ENCODE measurements around the gene FNDC10. TPM values are rescaled to one million over a fixed set of nuclear protein-coding genes. Genes with fewer than 3 reads are reported as not detected.
"Not testable (repeated sequence)": the region's sequence is repeated elsewhere in the genome, so short reads cannot be mapped to it uniquely, and the experiment has no call there.

The FNDC10 gene
- total RNA-seq (1 to 10 TPM in 2 of 6 donors, under 1 TPM in 4; 0.28 to 2.4 (median 0.71) TPM), polyA plus RNA-seq (1 to 10 TPM; 1.6 to 2.3 TPM)

GRCh38 chr1:1599935-1600860 lies at the start of gene FNDC10:
FNDC10 (minus strand) TSS chr1:1600135; CDS start chr1:1600015, 120 bp downstream.
- TF ChIP-seq CTCF (IDR thresholded peaks at IDR 0.05), result no peak
- Histone ChIP-seq H3K4me3 (peak within 1 kb of the TSS in 1 of 4 donors; percentile 50), H3K4me1 (peaks cover 0 to 6% (median 4%) of the 10 kb centered on the region in 3 donors), H3K27ac (no peak within 1 kb of the TSS), H3K36me3 (no peaks in the 10 kb centered on the region), H3K27me3 (no peaks in the 10 kb centered on the region), H3K9me3 (no peaks in the 10 kb centered on the region)
- WGBS, 2 donors, result 8 to 10% methylated on average over 63 to 125 of the region's 125 CpGs
- intact Hi-C loops (cut with DNase I), result no loop called here
- ATAC-seq, result peak in 2 of 4 donors; percentile 18 to 33
- DNase-seq, result peak in 2 of 6 donors; percentile 56 to 69
- no peak for FAIRE-seq

- intact Hi-C loops (cut with DNase I); H3K27me3 ChIP-seq; H3K27ac ChIP-seq; H3K4me3 ChIP-seq; H3K9me3 ChIP-seq; H3K4me1 ChIP-seq: not testable (repeated sequence)
- peak; percentile 34 for FAIRE-seq
- ATAC-seq, result peak in 1 of 4 donors; percentile 33
- 83 to 87% methylated on average over 11 of the region's 11 CpGs for WGBS, 2 donors
- H3K36me3 ChIP-seq, result peaks cover 0 to 23% (median 0%) of the 10 kb centered on the region in 3 donors
- DNase-seq, result peak in 3 of 6 donors; percentile 4 to 41 (median 18)
Measured at GRCh38 chr1:1648265-1648664, 48.3 kb upstream of the FNDC10 start.

GRCh38 chr1:1647567-1648241 lies 47.8 kb upstream of the FNDC10 start:
- H3K4me3 ChIP-seq; H3K4me1 ChIP-seq; H3K27me3 ChIP-seq; intact Hi-C loops (cut with DNase I); H3K9me3 ChIP-seq; H3K27ac ChIP-seq; FAIRE-seq: not testable (repeated sequence)
- DNase-seq (peak in 3 of 6 donors; percentile 2 to 36 (median 29)), ATAC-seq (peak in 1 of 4 donors; percentile 8)
- WGBS, 2 donors, result 85 to 88% methylated on average over 17 of the region's 17 CpGs
- H3K36me3 ChIP-seq, result peaks cover 0 to 17% (median 0%) of the 10 kb centered on the region in 3 donors

- H3K9me3 ChIP-seq; H3K4me3 ChIP-seq; FAIRE-seq; H3K27me3 ChIP-seq; ATAC-seq; H3K4me1 ChIP-seq; H3K27ac ChIP-seq; intact Hi-C loops (cut with DNase I); DNase-seq: not testable (repeated sequence)
- H3K36me3 ChIP-seq, result peaks cover 0 to 16% (median 0%) of the 10 kb centered on the region in 3 donors
- WGBS, 2 donors, result 83 to 87% methylated on average over 5 of the region's 5 CpGs
Measured at GRCh38 chr1:1646326-1646725, 46.4 kb upstream of the FNDC10 start.

- FAIRE-seq; H3K4me3 ChIP-seq; H3K27me3 ChIP-seq; H3K9me3 ChIP-seq; H3K4me1 ChIP-seq; ATAC-seq; H3K27ac ChIP-seq; intact Hi-C loops (cut with DNase I): not testable (repeated sequence)
- DNase-seq, result peak in 2 of 6 donors; percentile 22 to 26
- WGBS, 2 donors, result 92 to 96% methylated on average over 22 to 32 of the region's 38 CpGs
- H3K36me3 ChIP-seq, result peaks cover 0 to 14% (median 7%) of the 10 kb centered on the region in 3 donors
Measured at GRCh38 chr1:1640711-1641461, 41.0 kb upstream of the FNDC10 start.

- ATAC-seq; H3K27ac ChIP-seq; intact Hi-C loops (cut with DNase I); FAIRE-seq; H3K4me1 ChIP-seq; H3K9me3 ChIP-seq; H3K4me3 ChIP-seq; H3K27me3 ChIP-seq: not testable (repeated sequence)
- H3K36me3 ChIP-seq, result peaks cover 0 to 14% (median 7%) of the 10 kb centered on the region in 3 donors
- 92 to 100% methylated on average over 2 to 21 of the region's 25 CpGs for WGBS, 2 donors
- peak in 2 of 6 donors; percentile 23 to 30 for DNase-seq
Measured at GRCh38 chr1:1640081-1640480, 40.1 kb upstream of the FNDC10 start.

GRCh38 chr1:1639368-1639767 lies 39.4 kb upstream of the FNDC10 start:
- DNase-seq, result peak in 2 of 6 donors; percentile 9 to 39
- peaks cover 0 to 14% (median 7%) of the 10 kb centered on the region in 3 donors for H3K36me3 ChIP-seq
- 92 to 98% methylated on average over 16 of the region's 16 CpGs for WGBS, 2 donors
- H3K9me3 ChIP-seq; H3K27me3 ChIP-seq; H3K4me1 ChIP-seq; ATAC-seq; H3K27ac ChIP-seq; FAIRE-seq; H3K4me3 ChIP-seq; intact Hi-C loops (cut with DNase I): not testable (repeated sequence)

- DNase-seq, result peak in 3 of 6 donors; percentile 4 to 31 (median 12)
- FAIRE-seq; ATAC-seq; H3K27me3 ChIP-seq; H3K27ac ChIP-seq; H3K4me1 ChIP-seq; H3K4me3 ChIP-seq; H3K9me3 ChIP-seq; intact Hi-C loops (cut with DNase I): not testable (repeated sequence)
- 92 to 97% methylated on average over 8 to 9 of the region's 13 CpGs for WGBS, 2 donors
- peaks cover 0 to 14% (median 7%) of the 10 kb centered on the region in 3 donors for H3K36me3 ChIP-seq
Measured at GRCh38 chr1:1638528-1638927, 38.6 kb upstream of the FNDC10 start.

GRCh38 chr1:1637479-1637875 lies 37.5 kb upstream of the FNDC10 start:
- FAIRE-seq; H3K4me1 ChIP-seq; H3K27ac ChIP-seq; ATAC-seq; intact Hi-C loops (cut with DNase I); H3K27me3 ChIP-seq; H3K9me3 ChIP-seq; H3K4me3 ChIP-seq: not testable (repeated sequence)
- 90 to 94% methylated on average over 10 to 14 of the region's 14 CpGs for WGBS, 2 donors
- peaks cover 0 to 14% (median 7%) of the 10 kb centered on the region in 3 donors for H3K36me3 ChIP-seq
- DNase-seq, result peak in 3 of 6 donors; percentile 4 to 32 (median 24)

Data from pancreas (tissue), 10 donors.